HG03280 (cell line): ENCODE results near the gene ADH1C.
"Not testable (repeated sequence)": the region's sequence is repeated elsewhere in the genome, so short reads cannot be mapped to it uniquely, and the experiment has no call there.

Experiments
- ATAC-seq: cut with Tn5 transposase; IDR thresholded peaks from one replicate; pipeline ENCODE4 v1.9.1; 2021; ENCODE audit warnings: mild to moderate bottlenecking, moderate library complexity; ENCODE audit not compliant: unreplicated experiment

The ADH1C gene

DNA sequence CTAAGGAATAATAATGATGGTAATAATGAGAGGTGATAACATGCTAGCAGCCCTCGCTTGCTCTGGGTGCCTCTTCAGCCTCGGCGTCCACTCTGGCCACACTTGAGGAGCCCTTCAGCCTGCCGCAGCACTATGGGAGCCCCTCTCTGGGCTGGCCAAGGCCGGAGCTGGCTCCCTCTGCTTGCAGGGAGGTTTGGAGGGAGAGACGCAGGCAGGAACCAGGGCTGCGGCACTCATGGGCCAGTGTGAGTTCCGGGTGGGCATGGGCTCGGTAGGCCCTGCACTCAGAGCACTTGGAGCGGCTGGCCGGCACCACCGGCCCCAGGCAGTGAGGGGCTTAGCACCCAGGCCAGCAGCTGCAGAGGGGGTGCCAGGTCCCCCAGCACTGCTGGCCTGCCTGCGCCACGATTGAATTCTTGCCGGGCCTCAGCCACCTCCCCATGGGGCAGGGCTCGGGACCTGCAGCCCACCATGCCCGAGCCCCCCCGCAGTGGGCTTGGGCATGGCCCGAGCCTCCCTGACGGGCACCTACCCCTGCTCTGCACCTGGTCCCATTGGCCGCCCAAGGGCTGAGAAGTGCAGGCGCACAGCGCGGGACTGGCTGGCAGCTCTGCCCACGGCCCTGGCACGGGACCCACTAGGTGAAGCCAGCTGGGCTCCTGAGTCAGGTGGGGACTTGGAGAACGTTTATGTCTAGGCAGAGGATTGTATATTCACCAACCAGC, 7.1 kb upstream of the ADH1C start:
- ATAC-seq, result no peak

DNA sequence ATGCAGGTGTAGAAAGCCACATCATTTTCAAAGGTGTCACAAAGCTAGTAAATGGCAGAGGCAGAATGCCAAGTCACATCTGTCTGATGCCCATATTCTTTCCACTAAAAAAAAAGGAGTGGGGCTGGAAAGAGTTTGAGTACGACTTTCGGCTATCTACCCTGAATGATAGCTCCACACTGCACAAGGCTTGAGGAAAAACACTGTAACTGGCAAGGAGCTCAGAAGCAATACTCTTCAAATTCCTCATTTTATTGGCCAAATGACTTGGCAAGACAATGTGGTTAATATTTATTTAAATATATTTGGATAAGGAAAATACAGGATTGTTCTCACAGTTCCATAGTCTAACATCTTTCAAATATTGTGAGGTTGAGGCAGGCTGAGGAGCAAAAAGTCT, 5.4 kb upstream of the ADH1C start:
- no peak for ATAC-seq

DNA sequence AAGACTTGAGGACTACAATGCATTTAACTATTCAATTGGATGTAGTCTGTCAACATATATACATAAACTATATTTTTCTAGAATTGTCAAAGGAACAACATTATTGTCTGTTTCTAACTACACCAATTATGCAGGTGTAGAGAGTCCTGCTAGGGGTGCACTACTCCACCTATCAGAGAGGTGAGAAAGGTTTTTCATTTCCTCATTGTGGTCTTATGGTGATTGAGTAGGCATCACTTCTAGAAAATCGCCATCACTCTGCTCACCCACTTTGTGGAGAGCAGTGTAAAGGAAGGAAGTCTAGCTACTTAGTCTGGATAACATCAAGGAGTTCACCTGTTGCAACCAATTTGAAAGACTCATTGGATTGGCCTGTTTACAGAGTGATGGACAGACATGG, 4.4 kb upstream of the ADH1C start:
- ATAC-seq, result peak; percentile 48

DNA sequence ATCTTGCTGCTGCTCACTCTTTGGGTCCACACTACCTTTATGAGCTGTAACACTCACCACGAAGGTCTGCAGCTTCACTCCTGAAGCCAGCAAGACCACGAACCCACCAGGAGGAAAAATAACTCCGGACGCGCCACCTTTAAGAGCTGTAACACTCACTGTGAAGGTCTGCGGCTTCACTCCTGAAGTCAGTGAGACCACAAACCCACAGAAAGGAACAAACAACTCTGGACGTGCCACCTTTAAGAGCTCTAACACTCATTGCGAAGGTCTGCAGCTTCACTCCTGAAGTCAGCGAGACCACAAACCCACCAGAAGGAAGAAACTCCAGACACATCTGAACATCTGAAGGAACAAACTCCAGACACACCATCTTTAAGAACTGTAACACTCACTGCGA, 3.6 kb upstream of the ADH1C start:
- ATAC-seq, result not testable (repeated sequence)

DNA sequence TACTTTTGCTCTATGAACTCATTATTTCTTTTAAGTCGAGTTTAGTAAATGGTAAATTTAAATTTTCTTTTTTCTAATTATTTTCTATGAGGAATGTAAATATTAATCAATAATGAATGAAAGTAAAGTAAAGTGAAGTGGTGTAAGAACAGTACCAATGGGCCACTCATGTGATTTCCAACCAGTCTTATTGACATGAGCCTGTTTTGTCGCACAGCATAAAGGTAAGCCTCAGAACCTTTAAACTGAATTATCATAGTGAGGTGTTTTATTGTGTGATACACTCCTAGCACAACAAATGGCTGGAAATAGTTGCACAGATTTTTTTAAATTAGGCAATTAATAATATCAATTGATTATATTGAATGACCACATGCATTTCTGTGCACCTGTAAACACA, 1.1 kb downstream of the ADH1C start:
- no peak for ATAC-seq

DNA sequence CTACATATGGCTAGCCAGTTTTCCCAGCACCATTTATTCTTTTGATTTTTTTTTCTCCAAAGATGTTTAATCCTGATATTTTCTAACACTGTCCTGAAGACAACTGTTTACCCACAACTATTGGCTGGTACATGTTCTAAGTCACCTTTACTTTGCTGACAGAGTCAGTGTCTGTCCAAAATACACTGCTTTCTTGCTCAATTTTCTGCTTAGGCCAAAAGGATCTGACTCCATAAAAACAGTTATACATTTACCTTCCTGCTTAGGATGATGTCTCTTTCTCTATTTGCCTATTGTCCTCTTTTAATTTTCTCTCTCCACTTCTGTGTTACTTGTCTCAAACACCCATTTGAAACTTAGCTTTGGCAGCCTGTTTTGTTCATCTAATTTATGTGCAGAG, 3.2 kb downstream of the ADH1C start:
- no peak for ATAC-seq

DNA sequence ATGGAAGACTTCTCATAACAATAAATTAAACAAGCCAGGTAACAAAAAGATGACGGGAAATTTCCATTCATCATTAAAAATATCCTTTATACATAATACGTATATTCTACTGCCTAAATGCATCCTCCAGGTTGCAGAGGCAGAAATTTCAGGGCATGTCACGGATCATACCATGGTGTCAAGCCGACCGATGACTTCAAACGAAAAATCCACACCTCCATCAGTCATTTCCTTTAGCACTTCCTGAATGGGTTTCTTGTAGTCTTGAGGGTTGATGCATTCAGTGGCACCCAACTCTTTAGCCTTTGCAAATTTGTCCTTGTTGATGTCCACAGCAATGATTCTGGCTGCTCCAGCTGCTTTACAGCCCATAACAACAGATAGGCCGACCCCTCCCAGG, 9.9 kb downstream of the ADH1C start:
- not testable (repeated sequence) for ATAC-seq

DNA sequence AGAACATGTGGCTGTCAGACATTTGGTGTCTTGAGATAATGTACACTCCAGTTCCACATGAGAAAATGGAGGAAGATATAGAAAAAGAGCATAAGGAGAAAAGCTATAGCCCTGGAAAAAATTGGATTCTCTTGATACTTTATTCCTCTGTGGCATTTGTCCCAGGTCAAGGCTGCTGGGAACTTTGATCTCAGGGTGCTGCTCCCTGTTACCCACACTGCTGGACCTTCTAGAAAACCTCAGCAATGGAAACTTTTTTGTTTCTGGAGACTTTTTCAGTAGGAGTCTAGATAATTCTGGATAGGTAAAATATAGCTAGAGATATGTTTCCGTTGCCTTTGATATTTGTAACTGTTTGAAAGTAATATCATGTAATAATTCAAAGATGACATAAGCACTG, 11.1 kb downstream of the ADH1C start:
- ATAC-seq, result no peak

DNA sequence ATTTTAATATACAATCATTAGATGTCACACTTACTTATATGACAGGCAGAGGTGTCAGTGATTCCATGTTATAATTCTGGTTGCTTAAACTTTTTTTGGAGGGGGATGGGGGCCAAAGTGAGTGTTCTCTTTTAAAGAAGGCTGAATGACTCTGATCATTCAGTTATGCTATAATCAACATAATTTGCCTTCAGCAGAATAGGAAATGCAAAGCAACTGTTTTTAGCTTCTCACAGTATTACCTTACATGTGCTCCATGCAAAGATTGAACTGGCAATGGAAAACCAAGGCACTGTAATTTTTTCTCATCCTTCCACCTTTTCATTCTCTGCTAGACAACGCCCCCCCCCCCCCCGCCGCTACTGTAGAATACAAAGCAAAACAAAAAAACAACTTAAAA, 13.4 kb downstream of the ADH1C start:
- ATAC-seq, result no peak

DNA sequence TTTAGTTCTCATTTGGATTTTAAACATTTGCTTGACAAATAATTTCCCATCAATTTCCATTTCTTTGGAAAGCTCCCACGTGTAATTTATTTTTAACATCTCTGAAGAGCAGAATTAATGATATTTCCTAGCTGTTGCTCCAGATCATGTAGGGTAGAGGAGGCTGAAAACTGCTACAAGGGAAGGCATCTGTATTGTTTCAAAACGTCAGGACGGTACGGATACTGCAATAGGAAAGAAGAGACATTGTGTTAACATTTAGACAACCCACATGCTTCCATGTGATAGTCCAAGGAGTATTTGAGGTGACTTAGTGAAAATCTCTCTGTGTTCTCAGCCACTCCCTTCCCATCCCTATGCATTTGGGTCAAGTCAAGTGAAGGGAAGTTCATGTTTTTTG, 16.0 kb downstream of the ADH1C start:
- no peak for ATAC-seq

DNA sequence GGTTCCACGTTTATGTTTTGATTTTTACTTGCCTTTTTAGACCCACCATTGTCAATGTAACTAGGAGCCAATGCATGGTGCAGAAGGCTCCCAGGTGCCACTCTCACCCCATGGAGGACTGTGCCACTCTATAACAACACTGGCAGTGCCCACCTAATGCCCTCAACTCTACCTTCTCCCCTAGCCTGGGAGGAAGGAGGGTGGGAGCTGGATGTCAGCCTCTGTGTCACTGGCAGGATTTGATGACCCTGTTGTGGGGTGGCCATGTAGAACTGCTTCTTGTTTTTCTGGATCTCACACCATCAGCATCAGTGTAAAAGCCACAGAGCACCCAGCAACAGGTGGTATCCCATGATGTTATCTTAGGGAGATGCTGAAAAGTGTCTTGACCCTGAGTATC, 17.7 kb downstream of the ADH1C start:
- ATAC-seq, result no peak

DNA sequence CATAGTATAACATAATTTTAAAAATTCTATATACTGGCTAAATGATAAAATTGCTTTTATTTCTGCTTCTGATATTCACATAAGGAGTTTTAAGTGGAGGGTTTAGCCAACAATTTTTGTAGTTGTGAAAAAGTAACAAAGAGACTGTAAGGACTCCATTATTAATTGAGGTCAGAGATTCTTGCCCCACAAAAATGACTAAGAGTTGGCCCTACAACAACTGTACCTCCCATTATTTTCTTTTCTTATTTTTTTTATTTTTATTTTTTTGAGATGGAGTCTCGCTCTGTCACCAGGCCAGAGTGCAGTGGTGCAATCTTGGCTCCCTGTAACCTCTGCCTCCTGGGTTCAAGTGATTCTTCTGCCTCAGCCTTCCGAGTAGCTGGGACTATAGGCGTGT, 21.9 kb downstream of the ADH1C start:
- ATAC-seq, result no peak

DNA sequence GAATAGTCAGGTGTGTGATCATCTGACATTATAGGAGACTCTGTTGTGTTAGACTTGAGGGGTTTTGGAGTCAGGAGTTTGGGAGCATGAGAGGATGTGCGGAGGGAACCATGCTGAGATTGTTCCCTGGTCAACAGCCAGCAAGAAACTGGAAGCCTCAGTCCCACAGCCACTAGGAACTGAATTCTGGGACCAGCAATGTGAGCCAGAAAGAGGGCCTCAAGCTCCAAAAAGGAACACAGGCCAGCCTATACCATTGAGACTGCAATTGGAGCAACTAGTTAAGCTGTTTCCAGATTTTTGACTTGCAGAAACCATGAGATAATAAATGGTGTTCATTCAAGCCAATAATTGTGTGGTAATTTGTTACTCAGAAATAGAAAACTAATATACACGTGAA, 22.7 kb downstream of the ADH1C start:
- ATAC-seq, result no peak

DNA sequence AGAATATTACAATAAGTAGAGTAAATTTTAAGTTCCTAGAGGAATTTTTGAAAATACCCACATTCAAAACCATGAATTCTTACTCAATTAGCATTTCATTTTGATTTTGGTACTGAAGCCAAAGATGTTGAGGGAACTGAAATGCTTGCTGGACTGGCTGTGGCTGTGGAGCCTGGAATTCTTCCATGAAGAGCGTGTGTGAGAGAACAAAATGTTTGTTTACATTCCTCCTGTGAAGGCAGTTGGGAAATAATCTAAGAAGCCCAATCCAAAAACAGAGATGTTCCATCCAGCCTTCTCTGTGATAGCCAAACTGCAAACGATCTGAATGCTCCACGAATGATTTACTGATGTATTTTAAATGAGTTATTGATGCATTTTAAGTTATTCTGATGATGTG, 27.6 kb downstream of the ADH1C start:
- ATAC-seq, result no peak

DNA sequence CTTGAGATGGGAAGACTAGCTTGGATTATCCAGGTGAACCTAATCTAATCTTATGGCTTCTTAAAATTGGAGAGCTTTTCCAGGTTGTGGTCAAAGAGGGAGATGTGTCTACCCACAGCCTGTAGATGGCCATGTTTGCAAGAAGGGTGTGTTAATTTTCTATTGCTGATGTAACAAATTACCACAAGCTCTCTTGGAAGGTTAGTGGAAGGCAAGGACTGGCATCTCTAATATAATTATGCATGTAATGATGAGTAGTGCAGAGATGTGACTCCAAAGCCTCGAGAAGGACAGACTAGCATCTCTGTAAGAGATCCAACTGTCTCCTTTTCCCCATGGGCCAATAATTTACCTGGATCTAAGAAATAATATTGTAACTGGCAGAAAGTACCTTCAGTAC, 28.2 kb downstream of the ADH1C start:
- ATAC-seq, result no peak

DNA sequence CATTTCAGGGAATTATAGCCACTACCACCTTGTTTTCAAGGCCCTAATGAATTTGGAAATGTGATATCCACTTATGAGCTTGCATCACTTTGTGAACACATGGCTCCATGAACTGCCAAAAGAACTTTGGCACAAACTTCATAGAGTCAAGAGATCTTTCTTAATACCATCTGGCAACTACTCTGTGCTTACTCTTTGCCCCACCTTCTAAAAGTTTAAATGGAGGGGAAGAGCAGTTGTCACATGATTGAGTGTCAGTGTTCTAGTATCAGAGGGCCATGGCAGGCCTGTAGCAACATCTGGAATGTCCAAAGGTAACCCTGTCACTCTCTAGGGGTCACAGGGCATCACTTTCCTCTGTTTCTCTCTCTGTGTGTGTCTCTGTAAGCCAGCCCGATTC, 28.8 kb downstream of the ADH1C start:
- ATAC-seq, result no peak

DNA sequence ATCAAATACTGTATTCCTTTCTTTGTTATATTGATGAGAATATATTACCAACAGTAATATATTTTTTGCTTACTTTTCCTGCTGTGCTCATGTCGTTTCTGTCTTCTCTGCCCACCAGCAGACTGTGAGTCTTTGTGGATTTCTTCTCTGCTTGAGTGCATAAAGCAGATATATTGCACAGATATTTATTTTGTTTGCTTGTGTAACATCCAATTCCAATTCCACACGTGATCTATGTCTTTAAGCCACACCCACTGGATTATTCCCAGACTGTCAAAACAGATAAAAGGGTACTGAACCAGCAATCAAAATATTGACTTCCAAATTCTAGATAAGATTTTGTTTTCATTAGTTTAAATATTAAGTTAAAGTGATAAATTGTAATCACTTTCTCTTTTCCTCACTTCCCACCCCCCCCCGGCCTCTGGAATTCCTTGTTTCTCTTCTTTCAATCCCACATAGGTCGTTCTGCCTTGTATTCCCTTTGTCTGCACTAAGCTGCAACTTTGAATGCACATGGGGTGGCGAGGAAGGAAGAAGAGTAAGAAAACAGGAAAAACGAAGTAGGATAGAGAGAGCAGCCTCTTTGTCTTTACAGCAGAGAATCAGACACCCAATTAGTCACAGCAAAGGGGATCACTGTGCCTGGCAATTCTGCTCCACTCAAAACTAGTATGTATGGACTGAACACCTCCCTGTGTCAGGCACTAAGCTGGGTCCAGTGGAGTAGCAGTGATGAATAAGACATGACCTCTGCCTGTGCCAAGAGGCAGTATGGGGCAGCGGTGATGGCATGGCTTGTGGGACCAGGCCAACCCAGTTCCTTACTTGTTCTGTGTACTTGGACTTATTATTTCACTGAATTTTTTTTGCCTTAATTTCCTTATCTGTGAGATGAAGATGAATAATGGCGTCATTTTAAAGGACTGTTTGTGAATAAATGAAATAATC, 31.0 kb downstream of the ADH1C start, which contains the start of gene ADH1B:
Gene ADH1B, minus strand, starts transcription at position 161 of the 951 bp plus-strand sequence. Its CDS starts 70 bp downstream, at position 91.
- no peak for ATAC-seq

DNA sequence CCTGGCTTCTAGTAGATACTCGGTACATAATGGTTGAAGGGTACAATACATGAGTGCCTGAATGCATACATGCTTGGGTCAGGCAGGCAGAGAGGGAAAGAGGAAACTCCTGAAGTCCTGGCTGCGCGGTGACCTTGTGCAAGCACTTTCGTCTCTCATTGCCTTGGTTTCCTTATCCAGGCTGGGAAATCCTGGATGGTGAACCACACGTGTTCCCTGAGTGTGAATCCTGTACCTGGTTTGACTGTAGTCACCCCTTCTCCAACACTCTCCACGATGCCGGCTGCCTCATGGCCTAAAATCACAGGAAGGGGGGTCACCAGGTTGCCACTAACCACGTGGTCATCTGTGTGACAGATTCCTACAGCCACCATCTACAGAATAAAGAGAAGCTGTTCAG, 34.7 kb downstream of the ADH1C start:
- ATAC-seq, result not testable (repeated sequence)

DNA sequence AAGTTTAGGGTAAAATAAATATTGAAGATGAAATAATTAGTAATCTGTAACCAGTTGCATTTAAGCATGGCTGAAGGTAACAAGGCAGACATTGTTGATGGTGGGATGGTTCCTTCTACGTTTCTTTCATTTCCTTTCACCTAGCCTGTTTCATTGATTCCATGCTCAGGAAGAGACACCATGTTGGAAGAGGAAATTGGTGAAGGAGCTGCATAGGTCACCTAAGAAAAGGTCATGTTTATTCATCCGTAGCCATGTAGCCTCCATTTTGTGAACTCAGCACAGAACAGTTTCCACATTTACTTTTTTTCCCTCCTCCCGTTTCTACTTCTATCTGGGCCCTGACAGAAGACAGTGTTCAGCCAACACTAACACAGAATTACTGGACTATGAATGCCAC, 35.2 kb downstream of the ADH1C start:
- ATAC-seq, result no peak

DNA sequence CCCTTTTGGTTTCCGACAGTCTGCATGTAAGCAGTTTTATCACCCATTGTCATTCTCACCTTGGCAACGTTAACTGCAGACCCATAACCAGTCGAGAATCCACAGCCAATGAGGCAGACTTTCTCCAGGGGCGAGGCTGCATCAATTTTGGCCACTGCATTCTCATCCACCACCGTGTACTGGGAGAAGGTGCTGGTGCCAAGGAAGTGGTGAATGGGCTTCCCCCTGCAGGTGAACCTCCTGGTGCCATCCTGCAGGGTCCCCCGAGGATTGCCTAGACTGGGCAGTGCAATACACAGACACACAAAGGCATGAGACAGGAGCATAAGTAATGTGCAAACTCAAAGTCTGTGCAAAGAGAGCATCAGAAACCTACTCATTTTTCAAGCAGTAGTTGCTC, 36.7 kb downstream of the ADH1C start:
- ATAC-seq, result no peak

DNA sequence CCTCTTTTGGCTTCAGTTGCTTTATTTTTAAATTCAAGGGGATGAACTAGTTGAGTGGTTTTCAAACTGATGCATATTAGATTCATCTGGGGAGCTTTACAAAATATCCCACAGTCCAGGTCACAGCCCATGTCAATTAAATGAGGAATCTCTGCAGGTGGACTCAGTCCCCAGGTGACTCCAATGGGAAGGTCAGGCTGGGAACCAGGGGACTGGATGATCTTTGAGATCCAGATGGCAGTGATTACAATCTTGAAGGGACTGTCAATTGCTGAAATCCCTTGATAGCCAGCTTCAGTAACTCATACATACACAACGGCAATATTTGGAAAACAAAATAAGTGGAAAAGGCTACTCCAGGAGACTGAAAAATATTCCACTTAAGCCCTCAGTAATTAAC, 38.3 kb downstream of the ADH1C start:
- ATAC-seq, result no peak

DNA sequence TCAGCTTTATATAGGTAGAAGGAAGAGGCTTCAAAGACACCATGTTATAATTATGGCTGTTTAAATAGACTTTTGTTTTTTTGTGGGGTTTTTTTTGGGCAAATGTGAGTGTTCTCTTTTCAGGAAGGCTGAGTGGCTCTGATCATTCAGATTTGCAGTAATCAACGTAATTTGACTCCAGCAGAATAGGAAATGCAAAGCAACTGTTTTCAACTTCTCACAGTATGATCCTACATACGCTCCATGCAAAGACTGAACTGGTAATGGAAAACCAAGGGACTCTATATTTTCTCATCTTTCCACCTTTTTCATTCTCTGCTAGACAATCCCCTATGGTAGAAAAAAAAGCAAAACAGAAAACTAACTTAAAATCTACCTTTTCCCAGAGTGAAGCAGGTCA, 42.2 kb downstream of the ADH1C start:
- ATAC-seq, result no peak
